ENCODE data around the gene SRM.

The SRM gene

GRCh38 chr1:11046625-11047365 is 13.0 kb downstream of the SRM start, which contains the start of gene MASP2:
TSS of gene MASP2 (minus strand) at chr1:11047239. CDS start at chr1:11047207, 32 bp downstream.
- no peak for TF ChIP-seq CTCF (IDR thresholded peaks at IDR 0.05; ENCODE audit: low read depth, low read length)

GRCh38 chr1:11046270-11046566 is 13.6 kb downstream of the SRM start:
- no peaks in the 10 kb centered on the region for H3K4me1 ChIP-seq
- H3K36me3 ChIP-seq, result no peaks in the 10 kb centered on the region
- no peak for TF ChIP-seq CTCF (IDR thresholded peaks at IDR 0.05; ENCODE audit: low read depth, low read length)
- no peak for DNase-seq
- H3K9me3 ChIP-seq, result no peaks in the 10 kb centered on the region
- no peaks in the 10 kb centered on the region for H3K27me3 ChIP-seq
- no peak overlapping the region for H3K4me3 ChIP-seq (ENCODE audit: low read depth, low read length)

More at GRCh38 chr1:11046625-11047365, 13.0 kb downstream of the SRM start, which contains the start of gene MASP2:
- no peak within 1 kb of the TSS for H3K4me3 ChIP-seq (ENCODE audit: low read depth, low read length)
- H3K4me1 ChIP-seq, result 0 out of 2 replicates have a peak, but pooled peaks cover under 1% of the 10 kb centered on the region
- no peak for DNase-seq
- no peaks in the 10 kb centered on the region for H3K27me3 ChIP-seq
- no peaks in the 10 kb centered on the region for H3K36me3 ChIP-seq
- no peaks in the 10 kb centered on the region for H3K9me3 ChIP-seq

GRCh38 chr1:11045428-11046269 is 14.2 kb downstream of the SRM start:
- no peaks in the 10 kb centered on the region for H3K4me1 ChIP-seq
- no peak for TF ChIP-seq CTCF (IDR thresholded peaks at IDR 0.05; ENCODE audit: low read depth, low read length)
- no peak overlapping the region for H3K4me3 ChIP-seq (ENCODE audit: low read depth, low read length)
- H3K9me3 ChIP-seq, result no peaks in the 10 kb centered on the region
- no peaks in the 10 kb centered on the region for H3K36me3 ChIP-seq
- DNase-seq, result no peak
- no peaks in the 10 kb centered on the region for H3K27me3 ChIP-seq

GRCh38 chr1:11044849-11045427 is 14.9 kb downstream of the SRM start:
- Histone ChIP-seq H3K9me3 (no peaks in the 10 kb centered on the region), H3K36me3 (no peaks in the 10 kb centered on the region), H3K4me3 (ENCODE audit: low read depth, low read length) (no peak overlapping the region), H3K27me3 (no peaks in the 10 kb centered on the region), H3K4me1 (no peaks in the 10 kb centered on the region)
- no peak for DNase-seq
- TF ChIP-seq CTCF (IDR thresholded peaks at IDR 0.05; ENCODE audit: low read depth, low read length), result no peak

GRCh38 chr1:11044086-11044848 is 15.6 kb downstream of the SRM start:
- Histone ChIP-seq H3K4me3 (ENCODE audit: low read depth, low read length) (no peak overlapping the region), H3K9me3 (no peaks in the 10 kb centered on the region), H3K27me3 (no peaks in the 10 kb centered on the region), H3K4me1 (no peaks in the 10 kb centered on the region), H3K36me3 (no peaks in the 10 kb centered on the region)
- DNase-seq, result no peak
- no peak for TF ChIP-seq CTCF (IDR thresholded peaks at IDR 0.05; ENCODE audit: low read depth, low read length)

Measured in BE2C (cell line).